Measurements from ENCODE around the gene GIGYF2. TPM values are rescaled to one million over a fixed set of nuclear protein-coding genes. Genes with fewer than 3 reads are reported as not detected.

Gene GIGYF2
- total RNA-seq, 1 experiment from 2014 or later: 60.6 TPM

- TF ChIP-seq EZH2phosphoT487 (IDR thresholded peaks at IDR 0.05; ENCODE audit: borderline replicate concordance) (no peak), CBX3 (IDR thresholded peaks at IDR 0.05; ENCODE audit: low read depth) (no peak), CEBPB (IDR thresholded peaks at IDR 0.05; ENCODE audit: low read depth) (no peak), ZNF274 (IDR thresholded peaks at IDR 0.05; ENCODE audit: low read depth, low read length) (no peak), EGR1 (IDR thresholded peaks at IDR 0.05; ENCODE audit: low read depth) (no peak), JUND (IDR thresholded peaks at IDR 0.05) (no peak), ATF3 (IDR thresholded peaks at IDR 0.05) (no peak)
- TF ChIP-seq, protein P1, sequence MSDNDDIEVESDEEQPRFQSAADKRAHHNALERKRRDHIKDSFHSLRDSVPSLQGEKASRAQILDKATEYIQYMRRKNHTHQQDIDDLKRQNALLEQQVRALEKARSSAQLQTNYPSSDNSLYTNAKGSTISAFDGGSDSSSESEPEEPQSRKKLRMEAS (IDR thresholded peaks at IDR 0.05): no peak
Measured at GRCh38 chr2:232666051-232666805, 30.9 kb upstream of the GIGYF2 start (continued).

DNA sequence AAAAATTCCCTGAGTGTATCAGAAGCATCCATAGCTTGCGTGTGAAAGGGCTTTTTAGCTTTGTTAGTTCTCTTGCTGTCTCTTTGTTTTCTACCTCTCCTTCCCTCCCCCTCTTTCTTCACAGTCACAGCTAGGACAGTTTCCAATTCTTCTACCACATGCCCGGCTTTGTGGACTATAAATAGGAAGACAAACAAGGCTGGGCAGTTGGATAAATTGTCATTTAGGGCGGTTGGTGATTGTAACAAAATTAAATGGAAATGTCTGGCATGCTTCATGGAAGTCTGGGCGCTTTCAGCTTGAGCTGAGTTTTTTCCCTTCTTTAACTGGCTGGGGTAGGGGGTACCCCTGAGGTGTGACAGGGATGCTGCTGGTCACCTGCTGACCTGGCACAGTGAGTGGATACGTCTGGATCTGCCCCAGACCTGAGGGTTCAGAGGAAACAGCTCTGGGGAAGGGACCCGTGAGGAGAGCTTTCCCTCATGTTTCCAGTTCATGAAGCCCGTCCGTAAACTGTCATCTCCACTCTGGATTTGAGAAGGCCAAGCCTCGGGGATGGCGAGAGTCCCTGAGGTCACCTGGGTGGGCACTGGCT, 29.0 kb upstream of the GIGYF2 start:
- ChIA-PET CTCF (no interaction called here), POLR2A (no interaction called here), RAD21 (ENCODE audit: low non-redundant PET in 1 of 2, low total read pairs in 2 of 2, uncharacterized antibody in 2 of 2, unreplicated experiment in 2 of 2) (no interaction called here)
- no peak overlapping the region for H3K9ac ChIP-seq (ENCODE audit: low read length)
- no peaks in the 10 kb centered on the region for H3K4me1 ChIP-seq (ENCODE audit: control insufficient read depth in 1 of 2, insufficient read depth in 2 of 2, low read length in 2 of 2)
- H3K36me3 ChIP-seq (ENCODE audit: control insufficient read depth in 1 of 2, insufficient read depth in 2 of 2, low read length in 2 of 2): no peaks in the 10 kb centered on the region
- DNase-seq (ENCODE audit: low read depth, low spot score): no peak
- no peaks in the 10 kb centered on the region for H3K79me2 ChIP-seq (ENCODE audit: insufficient read depth, low read length)
- intact Hi-C loops (cut with micrococcal nuclease): loop anchor here (2.0 kb wide), 1 partner anchor 61 kb away; no protein-coding TSS in a partner anchor
- H3K27ac ChIP-seq (ENCODE audit: low read depth, low read length): no peak overlapping the region
- no peaks in the 10 kb centered on the region for H3K9me2 ChIP-seq (ENCODE audit: insufficient read depth)
- H3K27me3 ChIP-seq (ENCODE audit: insufficient read depth, low read length): no peaks in the 10 kb centered on the region
- no peak overlapping the region for H3K4me2 ChIP-seq (ENCODE audit: low read length)
- no peak overlapping the region for H3K4me3 ChIP-seq (replicated peaks in 1 of 2; ENCODE audit: low read depth in 1 of 2, low read length in 2 of 2)
- no peak for ATAC-seq
- H4K20me1 ChIP-seq (ENCODE audit: insufficient read depth): no peaks in the 10 kb centered on the region
- H3K9me3 ChIP-seq (ENCODE audit: control insufficient read depth in 1 of 2, insufficient read depth in 1 of 2, low read depth in 1 of 2, low read length in 2 of 2): no peaks in the 10 kb centered on the region
- no peak overlapping the region for H2AFZ ChIP-seq (ENCODE audit: low read depth, low read length, poor library complexity, severe bottlenecking)
- no TSS peak for BruUV-seq (replicated peaks)
- no peak for TF ChIP-seq ELF1 (IDR thresholded peaks at IDR 0.05; ENCODE audit: borderline replicate concordance, low read depth)
- no peak for TF ChIP-seq CEBPB (IDR thresholded peaks at IDR 0.05; ENCODE audit: low read depth)
- TF ChIP-seq SIN3A (IDR thresholded peaks at IDR 0.05; ENCODE audit: low read depth): no peak
- TF ChIP-seq ATF3 (IDR thresholded peaks at IDR 0.05): no peak
- TF ChIP-seq SP1 (IDR thresholded peaks at IDR 0.05; ENCODE audit: low read depth): no peak
- TF ChIP-seq EGR1 (IDR thresholded peaks at IDR 0.05; ENCODE audit: low read depth): no peak
- TF ChIP-seq, protein P1 (IDR thresholded peaks at IDR 0.05): no peak
- TF ChIP-seq ZFX (IDR thresholded peaks at IDR 0.05): no peak
- TF ChIP-seq CBX3 (IDR thresholded peaks at IDR 0.05; ENCODE audit: low read depth): no peak
- TF ChIP-seq ZNF274 (IDR thresholded peaks at IDR 0.05; ENCODE audit: low read depth, low read length): no peak
- no peak for TF ChIP-seq CTCF (IDR thresholded peaks at IDR 0.05 in 2 of 3, conservative IDR thresholded peaks at IDR 0.05 in 1 of 3; ENCODE audit: borderline replicate concordance in 1 of 3, insufficient read depth in 1 of 3, low read depth in 2 of 3, low read length in 2 of 3)
- TF ChIP-seq, protein P2, sequence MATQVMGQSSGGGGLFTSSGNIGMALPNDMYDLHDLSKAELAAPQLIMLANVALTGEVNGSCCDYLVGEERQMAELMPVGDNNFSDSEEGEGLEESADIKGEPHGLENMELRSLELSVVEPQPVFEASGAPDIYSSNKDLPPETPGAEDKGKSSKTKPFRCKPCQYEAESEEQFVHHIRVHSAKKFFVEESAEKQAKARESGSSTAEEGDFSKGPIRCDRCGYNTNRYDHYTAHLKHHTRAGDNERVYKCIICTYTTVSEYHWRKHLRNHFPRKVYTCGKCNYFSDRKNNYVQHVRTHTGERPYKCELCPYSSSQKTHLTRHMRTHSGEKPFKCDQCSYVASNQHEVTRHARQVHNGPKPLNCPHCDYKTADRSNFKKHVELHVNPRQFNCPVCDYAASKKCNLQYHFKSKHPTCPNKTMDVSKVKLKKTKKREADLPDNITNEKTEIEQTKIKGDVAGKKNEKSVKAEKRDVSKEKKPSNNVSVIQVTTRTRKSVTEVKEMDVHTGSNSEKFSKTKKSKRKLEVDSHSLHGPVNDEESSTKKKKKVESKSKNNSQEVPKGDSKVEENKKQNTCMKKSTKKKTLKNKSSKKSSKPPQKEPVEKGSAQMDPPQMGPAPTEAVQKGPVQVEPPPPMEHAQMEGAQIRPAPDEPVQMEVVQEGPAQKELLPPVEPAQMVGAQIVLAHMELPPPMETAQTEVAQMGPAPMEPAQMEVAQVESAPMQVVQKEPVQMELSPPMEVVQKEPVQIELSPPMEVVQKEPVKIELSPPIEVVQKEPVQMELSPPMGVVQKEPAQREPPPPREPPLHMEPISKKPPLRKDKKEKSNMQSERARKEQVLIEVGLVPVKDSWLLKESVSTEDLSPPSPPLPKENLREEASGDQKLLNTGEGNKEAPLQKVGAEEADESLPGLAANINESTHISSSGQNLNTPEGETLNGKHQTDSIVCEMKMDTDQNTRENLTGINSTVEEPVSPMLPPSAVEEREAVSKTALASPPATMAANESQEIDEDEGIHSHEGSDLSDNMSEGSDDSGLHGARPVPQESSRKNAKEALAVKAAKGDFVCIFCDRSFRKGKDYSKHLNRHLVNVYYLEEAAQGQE (IDR thresholded peaks at IDR 0.05; ENCODE audit: low read depth): no peak
- TF ChIP-seq EZH2 (IDR thresholded peaks at IDR 0.05): no peak

Data from HCT116 (cell line).